ENCODE data around the gene IRAK2. TPM values are rescaled to one million over a fixed set of nuclear protein-coding genes. Genes with fewer than 3 reads are reported as not detected.
"Not testable (repeated sequence)": the region's sequence is repeated elsewhere in the genome, so short reads cannot be mapped to it uniquely, and the experiment has no call there.

Gene IRAK2
- total and polyA plus RNA-seq, 12 donors = 0.73 to 3.6 (median 1.3) TPM

GRCh38 chr3:10268930-10269329, 104.2 kb downstream of the IRAK2 start:
- no peak overlapping the region for H3K27ac ChIP-seq
- no peak overlapping the region for H3K4me3 ChIP-seq

GRCh38 chr3:10269443-10269842, 104.7 kb downstream of the IRAK2 start:
- H3K9me3 ChIP-seq = no peaks in the 10 kb centered on the region
- no peak for DNase-seq
- 98 to 99% methylated on average over 5 of the region's 5 CpGs for WGBS, 2 donors
- H3K4me1 ChIP-seq = peaks cover 4 to 50% (median 23%) of the 10 kb centered on the region in 9 donors
- intact Hi-C loops (cut with DNase I) = no loop called here
- H3K27me3 ChIP-seq = no peaks in the 10 kb centered on the region
- H3K27ac ChIP-seq = no peak overlapping the region
- ATAC-seq = no peak
- peaks cover 0 to 92% (median 27%) of the 10 kb centered on the region in 9 donors for H3K36me3 ChIP-seq
- TF ChIP-seq, protein P1, sequence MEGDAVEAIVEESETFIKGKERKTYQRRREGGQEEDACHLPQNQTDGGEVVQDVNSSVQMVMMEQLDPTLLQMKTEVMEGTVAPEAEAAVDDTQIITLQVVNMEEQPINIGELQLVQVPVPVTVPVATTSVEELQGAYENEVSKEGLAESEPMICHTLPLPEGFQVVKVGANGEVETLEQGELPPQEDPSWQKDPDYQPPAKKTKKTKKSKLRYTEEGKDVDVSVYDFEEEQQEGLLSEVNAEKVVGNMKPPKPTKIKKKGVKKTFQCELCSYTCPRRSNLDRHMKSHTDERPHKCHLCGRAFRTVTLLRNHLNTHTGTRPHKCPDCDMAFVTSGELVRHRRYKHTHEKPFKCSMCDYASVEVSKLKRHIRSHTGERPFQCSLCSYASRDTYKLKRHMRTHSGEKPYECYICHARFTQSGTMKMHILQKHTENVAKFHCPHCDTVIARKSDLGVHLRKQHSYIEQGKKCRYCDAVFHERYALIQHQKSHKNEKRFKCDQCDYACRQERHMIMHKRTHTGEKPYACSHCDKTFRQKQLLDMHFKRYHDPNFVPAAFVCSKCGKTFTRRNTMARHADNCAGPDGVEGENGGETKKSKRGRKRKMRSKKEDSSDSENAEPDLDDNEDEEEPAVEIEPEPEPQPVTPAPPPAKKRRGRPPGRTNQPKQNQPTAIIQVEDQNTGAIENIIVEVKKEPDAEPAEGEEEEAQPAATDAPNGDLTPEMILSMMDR (IDR thresholded peaks at IDR 0.05) = no peak
- no peak overlapping the region for H3K4me3 ChIP-seq

More at GRCh38 chr3:10268930-10269329, 104.2 kb downstream of the IRAK2 start:
- TF ChIP-seq, protein P1 (IDR thresholded peaks at IDR 0.05) = no peak
- intact Hi-C loops (cut with DNase I) = no loop called here
- Histone ChIP-seq H3K36me3 (peaks cover 0 to 94% (median 27%) of the 10 kb centered on the region in 9 donors), H3K9me3 (no peaks in the 10 kb centered on the region), H3K27me3 (no peaks in the 10 kb centered on the region), H3K4me1 (peaks cover 3 to 50% (median 22%) of the 10 kb centered on the region in 9 donors)
- DNase-seq (no peak), ATAC-seq (peak in 1 of 8 donors; percentile 16)
- 70 to 80% methylated on average over 5 of the region's 5 CpGs for whole genome bisulfite sequencing, 2 donors

DNA sequence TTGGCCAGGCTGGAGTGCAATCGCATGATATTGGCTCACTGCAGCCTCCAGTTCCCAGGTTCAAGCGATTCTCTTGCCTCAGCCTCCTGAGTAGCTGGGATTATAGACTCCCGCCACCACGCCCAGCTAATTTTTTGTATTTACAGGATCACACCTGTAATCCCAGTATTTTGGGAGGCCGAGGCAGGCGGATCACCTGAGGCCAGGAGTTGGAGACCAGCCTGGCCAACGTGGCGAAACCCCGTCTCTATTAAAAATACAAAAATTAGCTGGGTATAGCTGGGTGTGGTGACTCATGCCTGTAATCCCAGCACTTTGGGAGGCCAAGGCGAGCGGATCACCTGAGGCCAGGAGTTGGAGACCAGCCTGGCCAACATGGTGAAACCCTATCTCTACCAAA, 107.8 kb downstream of the IRAK2 start:
- intact Hi-C loops (cut with DNase I); ATAC-seq; H3K9me3 ChIP-seq; H3K27ac ChIP-seq; H3K4me3 ChIP-seq; DNase-seq; H3K27me3 ChIP-seq: not testable (repeated sequence)
- WGBS, 2 donors = 96 to 98% methylated on average over 11 of the region's 11 CpGs
- H3K36me3 ChIP-seq = peaks cover 0 to 97% (median 31%) of the 10 kb centered on the region in 9 donors
- H3K4me1 ChIP-seq = peaks cover 6 to 46% (median 22%) of the 10 kb centered on the region in 9 donors

GRCh38 chr3:10272977-10273376, 108.3 kb downstream of the IRAK2 start:
- ATAC-seq = no peak
- TF ChIP-seq, protein P1 (IDR thresholded peaks at IDR 0.05) = no peak
- Histone ChIP-seq H3K4me3 (no peak overlapping the region), H3K9me3 (no peaks in the 10 kb centered on the region), H3K27ac (no peak overlapping the region), H3K4me1 (peaks cover 6 to 41% (median 20%) of the 10 kb centered on the region in 9 donors), H3K27me3 (no peaks in the 10 kb centered on the region), H3K36me3 (peaks cover 0 to 97% (median 31%) of the 10 kb centered on the region in 9 donors)
- DNase-seq = no peak
- intact Hi-C loops (cut with DNase I) = no loop called here
- WGBS, 2 donors = 90 to 97% methylated on average over 2 of the region's 2 CpGs

DNA sequence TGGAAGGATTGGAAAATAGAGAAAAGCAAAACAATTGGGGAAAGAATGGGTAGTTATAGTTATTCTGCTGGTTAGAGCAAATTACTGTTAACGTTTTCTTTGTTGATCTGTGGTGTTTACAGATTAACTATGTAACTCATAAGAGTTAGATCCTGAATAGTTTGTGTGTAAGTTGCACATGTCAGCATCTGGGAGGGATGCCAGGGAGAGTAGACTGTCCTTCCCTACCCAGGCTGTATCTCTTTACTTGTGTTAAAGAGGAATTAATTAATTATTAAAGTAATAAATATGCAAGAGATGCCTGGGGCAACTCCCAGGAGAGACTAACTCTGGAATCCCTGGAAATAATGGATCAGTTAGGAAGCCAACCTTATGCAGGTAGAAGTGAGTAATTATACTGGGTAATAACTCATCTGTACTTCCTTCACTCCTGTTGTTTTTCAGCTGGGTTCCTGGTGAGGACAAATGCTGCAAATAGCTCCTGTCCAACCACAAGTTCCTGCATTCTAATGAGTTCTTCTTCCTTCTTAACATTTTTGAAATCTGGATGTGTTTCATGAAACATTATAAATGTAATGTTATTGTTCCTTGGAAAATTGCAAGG, 109.1 kb downstream of the IRAK2 start:
- no peak overlapping the region for H3K4me3 ChIP-seq
- ATAC-seq (peak in 3 of 8 donors; percentile 42 to 53 (median 47)), DNase-seq (no peak)
- no peaks in the 10 kb centered on the region for H3K9me3 ChIP-seq
- no peaks in the 10 kb centered on the region for H3K27me3 ChIP-seq
- H3K4me1 ChIP-seq = peaks cover 6 to 32% (median 18%) of the 10 kb centered on the region in 9 donors
- intact Hi-C loops (cut with DNase I) = no loop called here
- WGBS, 2 donors = 19 to 31% methylated on average over 1 of the region's 1 CpG
- peak overlapping the region in 1 of 10 donors; percentile 4 for H3K27ac ChIP-seq
- TF ChIP-seq, protein P1 (IDR thresholded peaks at IDR 0.05) = no peak
- peaks cover 0 to 98% (median 37%) of the 10 kb centered on the region in 9 donors for H3K36me3 ChIP-seq

Data from heart right ventricle (tissue), 16 donors.